NCI-H2081 treated with DMSO at 0.1 percent for 48 hours (cell line): ENCODE measurements around the gene LGALS4.
"Not testable (repeated sequence)": the region's sequence is repeated elsewhere in the genome, so short reads cannot be mapped to it uniquely, and the experiment has no call there.

Source experiments
- DNase-seq: peaks from one replicate; lab custom pipeline; 2025; lab: John Stamatoyannopoulos, UW

The LGALS4 gene

GRCh38 chr19:38812841-38813320 lies at the start of gene LGALS4:
Gene LGALS4, minus strand, starts transcription at chr19:38812945. Its CDS starts 59 bp downstream, at chr19:38812886.
- DNase-seq = no peak

- DNase-seq = no peak
Observed at GRCh38 chr19:38861368-38861767, 48.6 kb upstream of the LGALS4 start.

GRCh38 chr19:38859631-38860204 lies 47.0 kb upstream of the LGALS4 start:
- DNase-seq = not testable (repeated sequence)

- no peak for DNase-seq
Observed at GRCh38 chr19:38856813-38857212, 44.1 kb upstream of the LGALS4 start.

GRCh38 chr19:38855751-38856150 lies 43.0 kb upstream of the LGALS4 start:
- not testable (repeated sequence) for DNase-seq

- not testable (repeated sequence) for DNase-seq
Observed at GRCh38 chr19:38854961-38855360, 42.2 kb upstream of the LGALS4 start.

GRCh38 chr19:38853214-38853613 lies 40.5 kb upstream of the LGALS4 start:
- DNase-seq = no peak

GRCh38 chr19:38852231-38853044 lies 39.7 kb upstream of the LGALS4 start:
- DNase-seq = no peak

GRCh38 chr19:38851622-38852230 lies 39.0 kb upstream of the LGALS4 start:
- no peak for DNase-seq

- no peak for DNase-seq
Observed at GRCh38 chr19:38850976-38851621, 38.4 kb upstream of the LGALS4 start.

GRCh38 chr19:38850436-38850975 lies 37.8 kb upstream of the LGALS4 start:
- DNase-seq = peak; percentile 100

GRCh38 chr19:38849860-38850435 lies 37.2 kb upstream of the LGALS4 start, which contains the start of gene HNRNPL:
Gene HNRNPL, minus strand, starts transcription at chr19:38849986. Its CDS starts 20 bp downstream, at chr19:38849966.
- DNase-seq = peak; percentile 100

- DNase-seq = peak; percentile 82
Observed at GRCh38 chr19:38849147-38849859, 36.6 kb upstream of the LGALS4 start.

GRCh38 chr19:38848299-38849146 lies 35.8 kb upstream of the LGALS4 start:
- no peak for DNase-seq

- DNase-seq = no peak
Observed at GRCh38 chr19:38846097-38846496, 33.4 kb upstream of the LGALS4 start.

- no peak for DNase-seq
Observed at GRCh38 chr19:38845374-38846024, 32.8 kb upstream of the LGALS4 start.

- DNase-seq = no peak
Observed at GRCh38 chr19:38844093-38844686, 31.4 kb upstream of the LGALS4 start.

GRCh38 chr19:38843175-38843758 lies 30.5 kb upstream of the LGALS4 start:
- DNase-seq = no peak
